HL-60/S4 treated with phorbol 12-myristate 13-acetate at 8.2 ng/mL for 4 days and 3 days (cell line): ENCODE measurements around the gene TUSC1.
"Not testable (repeated sequence)": the region's sequence is repeated elsewhere in the genome, so short reads cannot be mapped to it uniquely, and the experiment has no call there.

ENCODE experiments used
- in situ Hi-C: fragments of 300-500 bp; cut with MboI; formaldehyde crosslinking; loops from 2 replicates; pipeline ENCODE4 v1.15.0; 2022; ENCODE audit warnings: low sequenced_read_pairs

Gene TUSC1

GRCh38 chr9:25678147-25678666 is at the start of gene TUSC1:
Gene TUSC1, minus strand, starts transcription at chr9:25678444. Its CDS starts 132 bp downstream, at chr9:25678312.
- in situ Hi-C loops = no loop called here

GRCh38 chr9:25726871-25727410 is 48.7 kb upstream of the TUSC1 start:
- in situ Hi-C loops = no loop called here

GRCh38 chr9:25724424-25724823 is 46.2 kb upstream of the TUSC1 start:
- in situ Hi-C loops = no loop called here

GRCh38 chr9:25716220-25716872 is 38.1 kb upstream of the TUSC1 start:
- in situ Hi-C loops = no loop called here

- in situ Hi-C loops = no loop called here
Observed at GRCh38 chr9:25709941-25710340, 31.7 kb upstream of the TUSC1 start.

GRCh38 chr9:25704800-25705199 is 26.6 kb upstream of the TUSC1 start:
- in situ Hi-C loops = no loop called here

GRCh38 chr9:25703701-25704357 is 25.6 kb upstream of the TUSC1 start:
- in situ Hi-C loops = no loop called here

GRCh38 chr9:25702536-25702935 is 24.3 kb upstream of the TUSC1 start:
- in situ Hi-C loops = no loop called here

GRCh38 chr9:25700899-25701298 is 22.7 kb upstream of the TUSC1 start:
- in situ Hi-C loops = not testable (repeated sequence)

GRCh38 chr9:25700430-25700829 is 22.2 kb upstream of the TUSC1 start:
- in situ Hi-C loops = no loop called here

- in situ Hi-C loops = no loop called here
Observed at GRCh38 chr9:25691786-25692185, 13.5 kb upstream of the TUSC1 start.

- in situ Hi-C loops = no loop called here
Observed at GRCh38 chr9:25684321-25684720, 6.1 kb upstream of the TUSC1 start.

- in situ Hi-C loops = no loop called here
Observed at GRCh38 chr9:25681266-25681665, 3.0 kb upstream of the TUSC1 start.

- in situ Hi-C loops = no loop called here
Observed at GRCh38 chr9:25678846-25679360, 659 bp upstream of the TUSC1 start.

- in situ Hi-C loops = no loop called here
Observed at GRCh38 chr9:25677301-25678146, 720 bp downstream of the TUSC1 start.

- in situ Hi-C loops = not testable (repeated sequence)
Observed at GRCh38 chr9:25675858-25676257, 2.4 kb downstream of the TUSC1 start.

GRCh38 chr9:25658571-25658970 is 19.7 kb downstream of the TUSC1 start:
- in situ Hi-C loops = no loop called here

GRCh38 chr9:25654417-25654816 is 23.8 kb downstream of the TUSC1 start:
- in situ Hi-C loops = no loop called here

GRCh38 chr9:25648116-25648515 is 30.1 kb downstream of the TUSC1 start:
- in situ Hi-C loops = no loop called here

GRCh38 chr9:25636026-25636425 is 42.2 kb downstream of the TUSC1 start:
- in situ Hi-C loops = no loop called here

- in situ Hi-C loops = no loop called here
Observed at GRCh38 chr9:25629231-25629630, 49.0 kb downstream of the TUSC1 start.
